ENCODE results near the gene RTL9.
"Not testable (repeated sequence)": the region's sequence is repeated elsewhere in the genome, so short reads cannot be mapped to it uniquely, and the experiment has no call there.

Gene RTL9

DNA sequence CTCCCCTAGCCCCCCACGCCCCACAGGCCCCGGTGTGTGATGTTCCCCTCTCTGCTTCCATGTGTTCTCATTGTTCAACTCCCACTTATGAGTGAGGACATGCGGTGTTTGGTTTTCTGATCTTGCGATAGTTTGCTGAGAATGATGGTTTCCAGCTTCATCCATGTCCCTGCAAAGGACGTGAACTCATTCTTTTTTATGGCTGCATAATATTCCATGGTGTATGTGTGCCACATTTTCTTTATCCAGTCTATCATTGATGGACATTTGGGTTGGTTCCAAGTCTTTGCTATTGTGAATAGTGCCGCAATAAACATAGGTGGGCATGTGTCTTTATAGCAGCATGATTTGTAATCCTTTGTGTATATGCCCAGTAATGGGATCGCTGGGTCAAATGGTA lies 47.6 kb downstream of the RTL9 start:
- not testable (repeated sequence) for DNase-seq (ENCODE audit: low read depth)

DNA sequence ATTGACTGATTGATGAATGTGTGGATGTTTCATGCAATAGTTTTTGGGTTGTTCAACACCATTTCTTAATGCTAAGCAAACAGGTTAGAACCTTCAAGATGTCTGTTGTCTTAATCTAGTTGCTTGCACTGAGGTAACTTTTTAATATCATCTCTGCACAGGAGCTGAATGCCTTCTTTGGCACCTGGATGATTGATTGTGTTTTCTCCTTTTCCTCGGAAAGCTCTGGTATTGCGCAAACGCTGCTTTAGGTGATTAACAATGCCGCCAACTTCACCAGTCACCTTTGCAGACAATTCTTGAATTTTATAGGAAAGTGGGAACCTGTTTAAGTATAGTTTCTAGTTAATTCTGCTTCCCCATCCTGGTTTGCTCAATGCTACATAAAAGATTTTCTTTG lies 48.2 kb downstream of the RTL9 start:
- DNase-seq (ENCODE audit: low read depth): no peak

DNA sequence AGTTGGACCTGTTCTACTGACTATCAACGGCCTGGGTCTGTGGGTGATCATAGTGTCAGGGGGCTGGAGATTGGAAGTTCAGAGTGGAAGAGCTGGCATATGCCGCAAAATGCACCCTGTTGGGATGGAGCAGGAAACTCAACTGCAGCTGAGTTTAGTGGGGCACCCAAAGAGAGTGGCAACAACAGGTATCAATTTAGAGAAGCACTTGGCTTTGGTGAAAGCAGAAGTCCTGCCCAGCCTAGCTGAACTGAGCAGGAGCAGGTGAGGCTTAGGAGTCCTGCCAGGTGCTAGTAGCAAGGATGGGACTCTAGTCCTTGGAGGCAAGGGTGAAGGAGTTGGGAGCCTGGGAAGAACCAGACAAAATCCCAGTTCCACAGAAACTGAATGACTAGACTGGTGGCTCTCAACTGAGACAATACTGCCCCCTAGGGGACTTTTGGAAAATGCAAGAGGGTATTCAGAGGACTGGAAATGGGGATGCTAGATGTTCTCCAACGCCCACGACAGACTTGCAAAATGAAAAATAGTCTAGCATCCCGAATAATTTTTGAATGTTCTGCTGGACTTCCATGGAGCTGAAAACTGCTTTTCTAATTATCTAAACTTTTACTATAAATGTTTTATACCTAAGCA lies 49.4 kb downstream of the RTL9 start:
- DNase-seq (ENCODE audit: low read depth): no peak
